NCI-H526 (cell line): ENCODE data around the gene NDST1.

Experiments used
- DNase-seq, 2 experiments: peaks; one replicate each; lab custom pipeline; 2025; lab: John Stamatoyannopoulos, UW

The NDST1 gene

DNA sequence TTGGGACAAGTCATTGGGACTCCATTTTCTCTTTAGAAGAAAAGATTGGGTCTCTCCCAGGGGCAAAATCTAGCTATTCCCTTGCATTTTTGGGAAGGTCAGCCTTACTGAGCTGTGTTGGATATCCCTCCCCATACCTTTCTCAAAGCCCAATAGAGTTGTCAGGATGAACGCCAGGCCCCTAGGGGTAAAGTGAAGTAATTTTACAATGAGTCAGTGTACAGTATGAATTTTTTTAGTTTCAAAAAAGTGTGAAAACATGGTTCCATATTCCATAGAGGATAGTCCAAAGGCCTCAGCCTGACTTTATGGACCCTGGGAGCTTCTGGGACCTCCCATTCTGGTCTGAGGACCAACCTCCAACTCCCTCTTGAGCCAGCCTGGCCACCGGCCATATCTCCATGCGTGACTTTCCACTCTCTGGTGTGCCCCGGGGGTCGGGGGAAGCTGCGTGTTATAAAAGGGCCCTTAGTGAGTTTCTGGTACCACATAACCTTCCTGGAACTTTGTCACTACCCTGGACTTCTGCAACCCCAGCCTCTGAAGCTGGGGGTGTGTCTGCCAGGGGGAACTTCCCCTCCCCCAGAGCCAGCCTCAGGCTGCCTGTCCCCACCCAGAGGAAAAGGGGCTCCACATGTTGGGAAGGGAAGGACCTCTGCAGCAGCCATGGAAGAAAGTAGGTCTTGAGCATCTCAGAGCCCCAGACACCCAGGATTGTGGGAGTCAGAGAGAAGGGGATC, 80.1 kb downstream of the NDST1 start:
- no peak for DNase-seq

GRCh38 chr5:150588596-150588890, 80.6 kb downstream of the NDST1 start:
- DNase-seq: no peak

- DNase-seq: no peak
These were observed 82.1 kb downstream of the NDST1 start for GRCh38 chr5:150589862-150590601.

GRCh38 chr5:150590979-150591695, 83.2 kb downstream of the NDST1 start:
- DNase-seq: no peak

GRCh38 chr5:150593593-150593992, 85.7 kb downstream of the NDST1 start:
- no peak for DNase-seq

DNA sequence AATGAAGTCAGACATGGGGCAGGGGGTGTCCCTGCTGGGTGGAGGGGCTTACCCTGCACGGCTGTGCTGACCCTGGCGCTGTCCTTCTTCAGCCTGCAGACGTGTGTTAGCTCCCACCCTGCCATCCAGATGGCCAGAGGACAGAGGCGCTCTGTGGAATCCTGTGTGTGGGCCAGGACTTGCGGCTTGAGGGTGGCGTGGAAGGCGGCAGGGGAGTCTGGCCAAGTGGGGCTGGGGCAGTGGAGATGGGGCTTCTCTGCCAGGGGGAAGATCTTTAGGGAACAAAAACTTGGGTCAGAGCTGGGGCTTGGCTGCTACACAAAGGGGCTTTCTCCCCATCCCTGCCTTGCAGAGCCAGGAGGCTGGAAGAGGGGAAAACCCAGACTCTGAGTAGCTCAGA, 86.1 kb downstream of the NDST1 start:
- DNase-seq: no peak

GRCh38 chr5:150595466-150596031, 87.6 kb downstream of the NDST1 start:
- DNase-seq: no peak

DNA sequence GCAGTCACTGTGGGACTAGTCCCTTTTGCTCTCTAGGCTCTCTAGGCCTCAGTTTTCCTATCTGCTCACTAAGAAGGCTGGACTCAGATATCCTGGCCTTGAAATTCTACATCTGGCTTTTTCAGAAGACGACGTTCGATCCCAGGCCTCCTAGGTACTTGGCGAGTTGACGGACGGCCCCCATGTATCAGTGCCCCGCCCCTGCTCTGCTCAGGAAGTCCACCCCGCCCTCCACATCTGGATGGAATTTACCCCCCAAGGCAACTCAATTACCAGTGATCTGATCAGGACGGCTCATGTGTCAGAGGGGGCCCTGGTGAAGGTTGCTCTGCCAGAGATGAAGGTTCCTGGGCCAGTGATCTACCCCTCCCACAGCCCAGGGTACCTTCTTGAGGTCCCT, 88.4 kb downstream of the NDST1 start:
- no peak for DNase-seq

DNA sequence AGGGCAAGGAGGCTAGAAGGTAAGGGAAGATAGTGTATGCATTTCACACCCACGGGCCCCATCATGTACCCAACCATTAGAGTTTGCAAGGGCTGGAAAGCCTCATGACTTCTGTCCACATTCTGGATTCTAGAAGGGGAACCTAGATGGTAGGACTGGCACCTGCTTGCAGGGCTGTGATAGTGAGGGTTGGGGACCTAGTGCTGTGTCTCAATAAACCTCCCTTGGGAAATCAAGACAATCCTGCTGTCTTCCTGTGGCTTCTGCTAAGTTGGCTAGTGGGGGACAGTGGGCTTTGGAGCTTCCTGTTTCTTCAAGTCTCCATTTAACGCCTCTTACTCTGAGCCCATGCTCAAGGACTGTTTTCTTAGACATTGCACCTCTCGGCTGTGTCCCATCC, 88.9 kb downstream of the NDST1 start:
- DNase-seq: no peak

- DNase-seq: no peak
These were observed 90.1 kb downstream of the NDST1 start for GRCh38 chr5:150598006-150598405.

- no peak for DNase-seq
These were observed 90.9 kb downstream of the NDST1 start for GRCh38 chr5:150598821-150599273.

DNA sequence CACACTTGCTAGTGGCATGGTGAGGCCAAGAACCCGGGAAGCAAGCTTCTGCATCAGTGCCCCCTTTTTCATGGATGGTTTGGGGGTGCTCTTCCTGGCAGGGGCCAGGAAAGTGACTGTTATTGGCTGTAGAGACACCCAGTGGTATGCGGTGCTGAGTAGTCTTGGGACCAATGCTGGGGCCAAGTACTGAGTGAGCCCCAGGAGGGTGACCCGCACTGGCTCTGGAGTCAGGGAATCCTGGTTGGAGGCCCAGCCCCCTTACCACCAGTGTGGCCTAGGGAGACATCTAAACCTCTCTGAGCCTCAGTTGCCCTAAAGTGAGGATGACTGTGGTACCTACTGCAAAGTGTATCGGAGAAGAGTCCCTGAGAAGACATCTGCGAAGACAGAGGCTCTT, 91.3 kb downstream of the NDST1 start:
- no peak for DNase-seq

DNA sequence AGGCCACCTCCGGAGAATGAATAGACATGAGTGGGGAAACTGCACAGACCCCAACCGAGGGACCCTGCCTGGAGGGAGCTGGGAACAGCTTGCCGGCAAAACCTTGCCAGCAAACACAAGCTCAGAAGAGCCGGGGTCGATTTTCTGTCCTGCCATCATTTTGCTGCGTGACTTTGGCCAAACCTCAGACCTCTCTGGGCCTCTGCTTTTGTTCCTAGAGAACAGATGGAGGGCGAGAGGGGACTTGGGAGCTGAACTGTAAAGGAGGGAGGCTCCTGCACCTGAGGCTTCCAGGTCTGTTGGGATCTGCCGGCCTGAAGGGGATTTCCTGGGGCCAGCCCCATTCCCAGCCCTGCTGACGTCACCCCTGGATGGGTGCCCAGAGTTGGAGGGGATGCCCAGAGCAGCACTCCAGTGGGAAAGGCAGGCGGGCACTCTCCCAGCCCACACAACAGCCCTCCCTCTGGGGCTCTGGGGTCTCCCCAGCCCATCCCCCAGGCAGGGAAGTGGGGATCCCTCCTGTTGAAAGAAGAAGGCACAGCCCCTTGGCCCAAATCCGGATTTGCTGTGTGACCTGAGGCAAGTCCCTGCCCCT, 92.1 kb downstream of the NDST1 start:
- DNase-seq: no peak

GRCh38 chr5:150600616-150601490, 92.9 kb downstream of the NDST1 start:
- peak in 1 of 2 experiments; percentile 17 for DNase-seq

- peak in 1 of 2 experiments; percentile 26 for DNase-seq
These were observed 93.8 kb downstream of the NDST1 start for GRCh38 chr5:150601491-150602345.

- no peak for DNase-seq
These were observed 95.1 kb downstream of the NDST1 start for GRCh38 chr5:150603052-150603451.

GRCh38 chr5:150603491-150603890, 95.6 kb downstream of the NDST1 start:
- DNase-seq: no peak

DNA sequence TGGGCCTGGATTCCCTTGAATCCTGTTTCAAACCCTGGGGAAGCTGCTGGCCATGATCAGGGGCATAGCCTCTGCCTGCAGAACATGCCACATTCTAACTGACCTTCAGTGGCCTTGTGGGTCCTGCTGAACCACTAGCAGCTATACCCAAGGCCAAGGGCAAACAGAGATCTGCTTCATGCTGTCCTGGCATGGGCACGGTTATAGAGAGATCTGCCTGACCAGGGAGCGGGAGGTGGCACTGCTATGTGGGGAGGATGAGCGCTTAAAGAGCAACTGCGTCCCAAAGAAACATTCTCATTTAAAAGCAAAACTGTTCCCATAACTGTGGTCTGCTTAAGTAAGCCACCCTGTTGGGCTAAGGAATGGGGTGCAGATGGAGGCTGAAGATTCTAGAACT, 96.1 kb downstream of the NDST1 start:
- DNase-seq: no peak

DNA sequence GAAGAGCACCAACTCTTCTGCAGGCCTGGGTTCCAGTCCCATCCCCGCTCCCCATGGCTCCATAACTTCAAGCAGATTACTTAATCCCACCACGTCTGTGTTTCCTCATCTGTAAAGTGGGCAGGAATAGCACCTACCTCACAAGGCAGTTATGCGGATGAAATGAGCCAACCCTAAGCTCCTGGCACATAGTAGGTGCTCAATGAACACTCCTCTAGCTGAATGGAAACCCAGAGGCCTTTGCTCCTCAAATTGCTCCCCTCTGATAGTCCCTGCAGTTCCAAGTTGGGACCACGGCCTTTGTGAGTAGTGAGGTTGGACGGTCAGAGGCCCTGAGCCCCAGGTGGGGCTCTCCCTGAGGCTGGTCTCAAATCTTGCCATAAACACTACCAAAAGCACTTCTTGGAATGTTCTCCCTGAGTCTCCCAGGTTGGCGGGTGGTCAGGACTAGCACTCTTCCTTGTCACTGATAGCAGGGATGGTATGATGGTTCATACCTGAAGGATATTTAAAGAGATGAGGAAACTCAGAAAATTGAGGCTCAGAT, 97.0 kb downstream of the NDST1 start:
- no peak for DNase-seq

DNA sequence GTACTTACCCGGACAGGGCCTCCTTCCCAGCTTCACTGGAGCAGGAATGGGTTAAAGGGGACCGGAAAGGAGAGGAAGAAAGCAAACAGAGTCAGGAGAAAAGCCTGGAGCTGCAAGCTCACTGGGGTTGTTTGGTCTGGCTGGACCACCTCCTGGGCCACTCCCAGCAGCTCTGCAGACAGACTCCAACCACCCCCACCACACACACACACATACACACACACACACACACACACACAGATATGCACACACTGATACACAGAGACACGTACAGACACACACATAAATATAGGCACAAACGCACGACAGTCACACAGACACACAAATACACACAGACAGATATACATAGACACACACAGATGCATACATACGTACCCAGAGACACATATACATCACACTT, 97.6 kb downstream of the NDST1 start:
- no peak for DNase-seq
